Duodenal mucosa (tissue), 2 donors: ENCODE measurements around the gene CD55.

Source experiments
- H3K27ac ChIP-seq: one replicate; pipeline ENCODE4 v1.7.0; 2013; ENCODE audit warnings: low read depth, low read length
- H3K27me3 ChIP-seq, 2 donors: one replicate each; pipeline ENCODE4 v1.7.0; 2013; ENCODE audit warnings: low read length in 2 of 2, control low read depth in 1 of 2; ENCODE audit not compliant: insufficient read depth in 2 of 2, control insufficient read depth in 1 of 2
- H3K36me3 ChIP-seq, 2 donors: one replicate each; pipeline ENCODE4 v1.7.0; 2013; ENCODE audit warnings: low read length in 2 of 2, control low read depth in 1 of 2; ENCODE audit not compliant: insufficient read depth in 2 of 2, control insufficient read depth in 1 of 2
- H3K4me1 ChIP-seq, 2 donors: one replicate each; pipeline ENCODE4 v1.7.0; 2013; ENCODE audit warnings: low read length in 2 of 2, control low read depth in 1 of 2; ENCODE audit not compliant: insufficient read depth in 2 of 2, control insufficient read depth in 1 of 2
- H3K4me3 ChIP-seq, 2 donors: one replicate each; pipeline ENCODE4 v1.7.0; 2013; ENCODE audit warnings: low read length in 2 of 2, low read depth in 1 of 2
- H3K9ac ChIP-seq, 2 donors: one replicate each; pipeline ENCODE4 v1.7.0; 2013; ENCODE audit warnings: low read length in 2 of 2, low read depth in 1 of 2
- H3K9me3 ChIP-seq, 2 donors: one replicate each; pipeline ENCODE4 v1.7.0; 2013; ENCODE audit warnings: low read length in 2 of 2, control low read depth in 1 of 2; ENCODE audit not compliant: control insufficient read depth in 1 of 2

The CD55 gene

DNA sequence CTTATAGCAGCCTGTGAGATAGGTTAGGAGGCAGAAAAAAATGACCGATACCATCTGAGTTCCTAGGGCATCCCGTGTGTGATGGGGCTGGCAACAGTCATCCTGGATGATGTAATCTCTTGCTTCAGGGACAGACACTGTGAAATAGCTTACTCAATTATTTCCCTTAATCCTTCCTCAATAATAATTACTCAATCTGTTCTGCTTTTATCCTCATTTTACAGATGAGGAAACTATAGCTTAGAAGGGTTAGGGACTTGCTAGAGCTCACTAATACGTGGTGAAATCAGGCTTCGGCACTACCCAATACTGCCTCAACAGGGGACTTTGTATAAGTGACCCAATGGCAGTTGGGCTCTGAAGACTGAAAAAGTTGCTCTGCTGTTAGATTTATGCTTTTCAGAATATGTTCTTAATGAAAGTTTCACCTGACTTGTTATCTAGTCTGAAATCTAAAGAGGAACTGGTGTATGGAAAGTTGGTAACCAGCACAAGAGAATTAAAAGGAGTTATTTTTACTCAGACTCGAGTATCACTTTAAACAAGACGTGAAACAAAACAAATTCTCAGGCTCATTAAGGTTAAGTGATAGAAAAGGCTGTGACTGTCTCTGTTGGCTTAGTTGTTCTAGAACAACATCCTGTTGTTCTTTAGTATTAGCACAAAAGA is 14.4 kb downstream of the CD55 start:
- Histone ChIP-seq H3K36me3 (peaks cover 22 to 32% of the 10 kb centered on the region in 2 donors), H3K4me1 (peaks cover 0 to 8% of the 10 kb centered on the region in 2 donors), H3K9ac (no peak overlapping the region), H3K4me3 (no peak overlapping the region), H3K27ac (no peak overlapping the region), H3K27me3 (no peaks in the 10 kb centered on the region), H3K9me3 (no peaks in the 10 kb centered on the region)

DNA sequence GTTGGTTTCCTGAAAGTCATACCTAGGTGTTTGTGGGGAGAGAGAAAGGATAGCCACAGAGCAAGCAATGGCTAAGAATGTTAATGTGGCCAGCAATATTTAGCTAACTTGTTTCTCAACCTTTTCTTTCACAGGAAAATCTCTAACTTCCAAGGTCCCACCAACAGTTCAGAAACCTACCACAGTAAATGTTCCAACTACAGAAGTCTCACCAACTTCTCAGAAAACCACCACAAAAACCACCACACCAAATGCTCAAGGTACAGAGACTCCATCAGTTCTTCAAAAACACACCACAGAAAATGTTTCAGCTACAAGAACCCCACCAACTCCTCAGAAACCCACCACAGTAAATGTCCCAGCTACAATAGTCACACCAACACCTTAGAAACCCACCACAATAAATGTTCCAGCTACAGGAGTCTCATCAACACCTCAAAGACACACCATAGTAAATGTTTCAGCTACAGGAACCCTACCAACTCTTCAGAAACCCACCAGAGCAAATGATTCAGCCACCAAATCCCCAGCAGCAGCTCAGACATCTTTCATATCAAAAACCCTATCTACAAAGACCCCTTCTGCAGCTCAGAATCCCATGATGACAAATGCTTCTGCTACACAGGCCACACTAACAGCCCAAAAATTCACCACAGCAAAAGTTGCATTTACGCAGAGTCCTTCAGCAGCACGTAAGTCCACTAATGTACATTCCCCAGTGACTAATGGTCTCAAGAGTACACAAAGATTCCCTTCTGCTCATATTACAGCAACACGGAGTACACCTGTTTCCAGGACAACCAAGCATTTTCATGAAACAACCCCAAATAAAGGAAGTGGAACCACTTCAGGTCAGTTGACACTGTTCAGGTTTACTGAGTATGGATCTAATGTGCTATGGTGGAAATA is 15.3 kb downstream of the CD55 start:
- H3K4me1 ChIP-seq, result peaks cover 0 to 8% of the 10 kb centered on the region in 2 donors
- no peak overlapping the region for H3K4me3 ChIP-seq
- H3K27ac ChIP-seq, result no peak overlapping the region
- no peaks in the 10 kb centered on the region for H3K27me3 ChIP-seq
- no peaks in the 10 kb centered on the region for H3K9me3 ChIP-seq
- peaks cover 22 to 28% of the 10 kb centered on the region in 2 donors for H3K36me3 ChIP-seq
- H3K9ac ChIP-seq, result no peak overlapping the region

- no peaks in the 10 kb centered on the region for H3K4me1 ChIP-seq
- no peaks in the 10 kb centered on the region for H3K9me3 ChIP-seq
- H3K27ac ChIP-seq, result no peak overlapping the region
- H3K9ac ChIP-seq, result no peak overlapping the region
- no peak overlapping the region for H3K4me3 ChIP-seq
- no peaks in the 10 kb centered on the region for H3K27me3 ChIP-seq
- H3K36me3 ChIP-seq, result peaks cover 15 to 36% of the 10 kb centered on the region in 2 donors
Observed at GRCh38 chr1:207342332-207342731, 20.9 kb downstream of the CD55 start.

DNA sequence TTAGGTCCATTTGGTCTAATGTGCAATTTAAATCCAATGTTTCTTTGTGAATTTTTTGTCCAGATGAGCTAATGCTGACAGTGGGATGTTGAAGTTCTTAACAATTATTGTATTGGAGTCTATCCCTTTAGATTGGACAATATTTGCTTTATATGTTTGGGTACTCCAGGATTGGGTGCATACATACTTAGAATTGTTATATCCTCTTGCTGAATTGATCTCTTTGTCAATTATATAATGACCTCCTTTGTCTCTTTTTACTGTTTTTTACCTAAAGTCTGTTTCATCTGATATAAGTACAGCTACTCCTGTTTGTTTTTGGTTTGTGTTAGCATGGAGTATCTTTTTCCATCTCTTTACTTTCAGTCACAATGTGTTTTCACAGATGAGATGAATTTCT is 22.2 kb downstream of the CD55 start:
- H3K27me3 ChIP-seq, result no peaks in the 10 kb centered on the region
- H3K9me3 ChIP-seq, result no peaks in the 10 kb centered on the region
- H3K9ac ChIP-seq, result no peak overlapping the region
- no peaks in the 10 kb centered on the region for H3K4me1 ChIP-seq
- no peak overlapping the region for H3K4me3 ChIP-seq
- H3K27ac ChIP-seq, result no peak overlapping the region
- peaks cover 15 to 42% of the 10 kb centered on the region in 2 donors for H3K36me3 ChIP-seq

- Histone ChIP-seq H3K4me3 (no peak overlapping the region), H3K27me3 (no peaks in the 10 kb centered on the region), H3K4me1 (no peaks in the 10 kb centered on the region), H3K36me3 (peaks cover 15 to 42% of the 10 kb centered on the region in 2 donors), H3K27ac (no peak overlapping the region), H3K9me3 (no peaks in the 10 kb centered on the region), H3K9ac (no peak overlapping the region)
Observed at GRCh38 chr1:207344221-207344620, 22.7 kb downstream of the CD55 start.

DNA sequence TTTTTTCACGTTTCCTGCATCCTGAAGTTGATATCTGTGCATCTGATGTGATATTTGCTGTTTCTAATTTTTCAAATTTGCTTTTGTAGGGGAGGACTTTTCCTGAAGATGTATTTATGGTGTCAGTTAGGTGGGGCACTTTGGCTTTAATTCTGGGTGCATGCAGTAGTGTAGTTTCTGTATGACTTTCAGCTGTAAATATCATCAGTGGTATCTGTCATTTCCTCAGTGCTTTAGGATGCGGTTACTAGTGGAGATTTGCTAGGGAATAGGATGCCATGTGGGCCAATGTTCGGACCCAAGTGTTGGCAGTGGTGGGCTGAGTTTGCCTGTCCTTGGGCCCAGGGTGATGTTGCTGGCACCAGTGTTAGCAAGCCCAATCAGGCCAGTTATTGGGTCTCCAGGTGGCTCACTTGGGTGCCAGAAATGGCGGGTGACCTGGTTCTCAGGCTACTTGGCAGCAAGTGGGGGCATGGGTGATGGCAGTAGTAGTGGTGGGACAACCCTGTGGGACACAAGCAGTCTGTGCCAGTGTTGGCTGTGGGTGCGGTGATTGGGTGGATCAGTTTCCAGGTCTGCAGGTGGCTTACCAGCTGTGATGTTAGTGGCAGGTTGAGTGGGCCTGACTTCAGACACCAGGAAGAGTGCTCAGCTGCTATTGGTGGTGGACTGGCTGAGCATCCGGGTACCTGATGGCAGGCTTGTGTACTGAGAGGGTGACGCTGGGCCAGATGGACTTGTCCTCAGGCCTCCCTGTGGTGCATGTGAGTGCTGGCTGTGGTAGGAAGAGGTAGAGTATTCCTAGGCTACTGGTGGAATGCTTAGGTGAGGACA is 24.4 kb downstream of the CD55 start:
- Histone ChIP-seq H3K4me1 (no peaks in the 10 kb centered on the region), H3K9me3 (no peaks in the 10 kb centered on the region), H3K27me3 (no peaks in the 10 kb centered on the region), H3K36me3 (peaks cover 15 to 38% of the 10 kb centered on the region in 2 donors), H3K27ac (no peak overlapping the region), H3K4me3 (no peak overlapping the region), H3K9ac (no peak overlapping the region)

DNA sequence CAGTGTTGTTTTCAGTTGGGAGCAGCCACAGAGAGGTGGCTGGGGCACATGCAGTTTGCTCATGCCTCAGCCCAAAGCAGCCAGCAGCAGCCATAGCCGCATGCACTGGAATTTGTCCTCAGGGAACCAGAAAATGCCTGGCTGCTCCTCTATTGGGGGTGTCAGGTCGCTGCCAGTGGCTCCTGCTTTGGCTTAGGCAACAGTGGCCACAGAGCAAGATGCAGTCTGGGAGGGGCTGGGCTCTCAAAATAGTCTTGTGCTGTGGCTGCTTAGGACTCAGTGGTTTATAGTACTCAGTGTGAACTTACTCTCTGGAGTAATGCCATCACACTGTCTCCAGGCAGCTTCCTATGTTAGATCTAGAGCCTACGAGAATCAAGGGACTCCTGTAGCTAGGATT is 25.0 kb downstream of the CD55 start:
- Histone ChIP-seq H3K9me3 (no peaks in the 10 kb centered on the region), H3K4me1 (no peaks in the 10 kb centered on the region), H3K36me3 (peaks cover 15 to 40% of the 10 kb centered on the region in 2 donors), H3K4me3 (no peak overlapping the region), H3K27ac (no peak overlapping the region), H3K9ac (no peak overlapping the region), H3K27me3 (no peaks in the 10 kb centered on the region)

GRCh38 chr1:207349979-207350378 is 28.5 kb downstream of the CD55 start:
- H3K27me3 ChIP-seq, result no peaks in the 10 kb centered on the region
- H3K9ac ChIP-seq, result no peak overlapping the region
- H3K36me3 ChIP-seq, result peaks cover 18 to 38% of the 10 kb centered on the region in 2 donors
- H3K4me1 ChIP-seq, result no peaks in the 10 kb centered on the region
- no peak overlapping the region for H3K27ac ChIP-seq
- no peak overlapping the region for H3K4me3 ChIP-seq
- no peaks in the 10 kb centered on the region for H3K9me3 ChIP-seq

- H3K36me3 ChIP-seq, result peaks cover 3 to 14% of the 10 kb centered on the region in 2 donors
- no peak overlapping the region for H3K27ac ChIP-seq
- H3K9ac ChIP-seq, result no peak overlapping the region
- no peaks in the 10 kb centered on the region for H3K9me3 ChIP-seq
- H3K4me1 ChIP-seq, result no peaks in the 10 kb centered on the region
- no peak overlapping the region for H3K4me3 ChIP-seq
- H3K27me3 ChIP-seq, result no peaks in the 10 kb centered on the region
Observed at GRCh38 chr1:207352554-207352953, 31.1 kb downstream of the CD55 start.

- H3K4me1 ChIP-seq, result no peaks in the 10 kb centered on the region
- H3K4me3 ChIP-seq, result no peak overlapping the region
- peaks cover 5 to 12% of the 10 kb centered on the region in 2 donors for H3K36me3 ChIP-seq
- H3K27ac ChIP-seq, result no peak overlapping the region
- H3K9me3 ChIP-seq, result no peaks in the 10 kb centered on the region
- H3K9ac ChIP-seq, result no peak overlapping the region
- H3K27me3 ChIP-seq, result no peaks in the 10 kb centered on the region
Observed at GRCh38 chr1:207355060-207355459, 33.6 kb downstream of the CD55 start.
